Measurements from ENCODE around the gene BAZ1A. TPM values are rescaled to one million over a fixed set of nuclear protein-coding genes. Genes with fewer than 3 reads are reported as not detected.

Gene BAZ1A
- total RNA-seq, 2 donors from 2014 or later = 25.3 to 31.5 TPM

DNA sequence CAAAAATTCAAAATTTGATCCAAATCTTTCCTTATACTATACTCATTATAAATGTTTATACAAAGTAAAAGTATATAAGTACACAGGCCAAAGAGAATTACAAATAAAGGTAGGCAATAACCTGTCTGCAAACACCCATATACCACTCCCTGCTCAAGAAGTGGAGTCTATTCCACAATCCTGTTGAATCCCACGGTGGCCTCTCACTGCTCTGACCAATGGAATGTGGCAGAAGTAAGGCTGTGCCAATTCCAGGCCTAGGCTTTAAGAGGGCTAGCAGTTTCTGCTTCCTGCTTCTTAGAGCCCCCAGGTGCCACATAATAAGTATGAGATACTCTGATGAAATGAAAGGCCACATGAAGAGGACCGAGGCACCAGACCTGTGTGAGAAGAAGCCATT, 80.9 kb downstream of the BAZ1A start:
- Histone ChIP-seq H3K4me1 (replicated peaks) (no peaks in the 10 kb centered on the region), H3K36me3 (no peaks in the 10 kb centered on the region), H3K4me3 (no peak overlapping the region), H3K27ac (no peak overlapping the region), H3K27me3 (replicated peaks; ENCODE audit: insufficient read depth) (no peaks in the 10 kb centered on the region), H3K9me3 (no peaks in the 10 kb centered on the region)
- 86% methylated on average over 2 of the region's 2 CpGs for WGBS
- TF ChIP-seq POLR2AphosphoS5 (IDR thresholded peaks at IDR 0.05) (no peak), POLR2A (IDR thresholded peaks at IDR 0.05) (no peak)
- TF ChIP-seq, protein P1, sequence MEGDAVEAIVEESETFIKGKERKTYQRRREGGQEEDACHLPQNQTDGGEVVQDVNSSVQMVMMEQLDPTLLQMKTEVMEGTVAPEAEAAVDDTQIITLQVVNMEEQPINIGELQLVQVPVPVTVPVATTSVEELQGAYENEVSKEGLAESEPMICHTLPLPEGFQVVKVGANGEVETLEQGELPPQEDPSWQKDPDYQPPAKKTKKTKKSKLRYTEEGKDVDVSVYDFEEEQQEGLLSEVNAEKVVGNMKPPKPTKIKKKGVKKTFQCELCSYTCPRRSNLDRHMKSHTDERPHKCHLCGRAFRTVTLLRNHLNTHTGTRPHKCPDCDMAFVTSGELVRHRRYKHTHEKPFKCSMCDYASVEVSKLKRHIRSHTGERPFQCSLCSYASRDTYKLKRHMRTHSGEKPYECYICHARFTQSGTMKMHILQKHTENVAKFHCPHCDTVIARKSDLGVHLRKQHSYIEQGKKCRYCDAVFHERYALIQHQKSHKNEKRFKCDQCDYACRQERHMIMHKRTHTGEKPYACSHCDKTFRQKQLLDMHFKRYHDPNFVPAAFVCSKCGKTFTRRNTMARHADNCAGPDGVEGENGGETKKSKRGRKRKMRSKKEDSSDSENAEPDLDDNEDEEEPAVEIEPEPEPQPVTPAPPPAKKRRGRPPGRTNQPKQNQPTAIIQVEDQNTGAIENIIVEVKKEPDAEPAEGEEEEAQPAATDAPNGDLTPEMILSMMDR (IDR thresholded peaks at IDR 0.05) = no peak
- intact Hi-C loops (cut with DNase I) = no loop called here
- no peak for DNase-seq (ENCODE audit: low spot score)

GRCh38 chr14:34792598-34792997, 82.6 kb downstream of the BAZ1A start:
- TF ChIP-seq, protein P1 (IDR thresholded peaks at IDR 0.05) = no peak
- TF ChIP-seq POLR2A (IDR thresholded peaks at IDR 0.05) = no peak
- no peak for TF ChIP-seq POLR2AphosphoS5 (IDR thresholded peaks at IDR 0.05)
- Histone ChIP-seq H3K4me3 (no peak overlapping the region), H3K36me3 (no peaks in the 10 kb centered on the region), H3K27ac (no peak overlapping the region), H3K4me1 (replicated peaks) (no peaks in the 10 kb centered on the region), H3K27me3 (replicated peaks; ENCODE audit: insufficient read depth) (no peaks in the 10 kb centered on the region), H3K9me3 (no peaks in the 10 kb centered on the region)
- intact Hi-C loops (cut with DNase I) = no loop called here
- WGBS = 100% methylated on average over 1 of the region's 1 CpG
- no peak for DNase-seq (ENCODE audit: low spot score)

DNA sequence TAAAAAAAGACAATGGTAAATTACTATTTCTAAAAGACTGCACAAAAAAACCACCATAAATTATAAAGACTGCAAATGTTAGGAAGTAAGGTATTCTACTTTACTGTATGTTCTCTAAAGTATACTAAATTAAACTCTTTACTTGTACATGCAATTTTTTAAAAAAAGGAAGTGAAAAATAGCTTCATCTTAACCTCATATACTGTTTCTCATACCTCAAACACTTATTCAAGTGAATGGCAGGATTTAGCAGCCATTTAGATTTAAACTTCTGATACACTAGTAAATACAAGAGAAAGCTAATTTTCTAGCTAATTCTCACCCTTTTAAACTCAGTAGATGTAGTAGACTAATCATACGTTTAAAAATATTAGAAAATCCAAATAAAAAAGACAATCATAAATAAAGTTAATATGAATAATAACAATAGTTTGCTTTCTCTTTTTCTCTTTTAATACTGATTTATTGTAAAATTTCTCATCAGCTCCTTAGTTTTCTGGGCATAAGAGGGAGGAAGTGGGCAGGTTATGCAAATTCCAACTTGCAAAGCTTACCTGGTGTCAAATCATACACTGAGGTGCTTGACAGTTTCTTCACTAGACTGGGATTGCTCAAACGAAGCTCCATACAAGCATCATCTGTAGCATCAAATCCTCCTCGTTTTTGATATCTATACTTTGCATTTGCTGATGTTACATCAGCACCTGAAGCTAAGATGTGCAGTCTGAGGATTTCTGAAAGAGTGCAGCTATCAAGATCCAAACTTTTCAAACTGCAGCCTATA, 89.7 kb downstream of the BAZ1A start:
- Histone ChIP-seq H3K27ac (no peak overlapping the region), H3K36me3 (no peaks in the 10 kb centered on the region), H3K9me3 (no peaks in the 10 kb centered on the region), H3K4me1 (replicated peaks) (no peaks in the 10 kb centered on the region), H3K27me3 (replicated peaks; ENCODE audit: insufficient read depth) (no peaks in the 10 kb centered on the region), H3K4me3 (no peak overlapping the region)
- TF ChIP-seq POLR2AphosphoS5 (IDR thresholded peaks at IDR 0.05) = no peak
- TF ChIP-seq POLR2A (IDR thresholded peaks at IDR 0.05) = no peak
- TF ChIP-seq, protein P1 (IDR thresholded peaks at IDR 0.05) = no peak
- intact Hi-C loops (cut with DNase I) = no loop called here
- no peak for DNase-seq (ENCODE audit: low spot score)
- 81% methylated on average over 3 of the region's 3 CpGs for WGBS

DNA sequence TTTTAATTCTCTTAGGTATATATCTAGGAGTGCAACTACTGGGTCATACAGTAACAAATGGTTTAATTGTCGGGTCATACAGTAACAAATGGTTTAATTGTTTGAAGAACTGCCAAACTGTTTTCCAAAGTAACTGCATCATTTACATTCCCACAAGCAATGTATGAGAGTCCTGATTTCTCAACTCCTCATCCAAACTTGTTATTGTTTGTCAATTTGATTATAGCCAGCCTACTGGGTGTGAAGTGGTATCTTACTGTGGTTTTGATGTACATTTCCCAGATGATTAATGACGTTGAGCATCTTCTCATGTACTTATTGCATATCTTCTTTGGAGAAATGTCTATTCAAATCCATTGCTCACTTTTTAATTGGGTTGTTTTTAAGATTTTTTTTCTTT, 93.1 kb downstream of the BAZ1A start:
- no peak overlapping the region for H3K4me3 ChIP-seq

More for the DNA sequence above, 93.1 kb downstream of the BAZ1A start:
- Histone ChIP-seq H3K27ac (no peak overlapping the region), H3K27me3 (replicated peaks; ENCODE audit: insufficient read depth) (no peaks in the 10 kb centered on the region), H3K4me1 (replicated peaks) (no peaks in the 10 kb centered on the region), H3K36me3 (no peaks in the 10 kb centered on the region), H3K9me3 (no peaks in the 10 kb centered on the region)
- DNase-seq (ENCODE audit: low spot score) = no peak
- 84% methylated on average over 2 of the region's 2 CpGs for WGBS
- intact Hi-C loops (cut with DNase I) = no loop called here
- TF ChIP-seq POLR2AphosphoS5 (IDR thresholded peaks at IDR 0.05) (no peak), POLR2A (IDR thresholded peaks at IDR 0.05) (no peak)
- TF ChIP-seq, protein P1 (IDR thresholded peaks at IDR 0.05) = no peak

All from prostate gland (tissue), 2 donors.